ENCODE results near the gene KMT2A.
"Not testable (repeated sequence)": the region's sequence is repeated elsewhere in the genome, so short reads cannot be mapped to it uniquely, and the experiment has no call there.

Gene KMT2A

DNA sequence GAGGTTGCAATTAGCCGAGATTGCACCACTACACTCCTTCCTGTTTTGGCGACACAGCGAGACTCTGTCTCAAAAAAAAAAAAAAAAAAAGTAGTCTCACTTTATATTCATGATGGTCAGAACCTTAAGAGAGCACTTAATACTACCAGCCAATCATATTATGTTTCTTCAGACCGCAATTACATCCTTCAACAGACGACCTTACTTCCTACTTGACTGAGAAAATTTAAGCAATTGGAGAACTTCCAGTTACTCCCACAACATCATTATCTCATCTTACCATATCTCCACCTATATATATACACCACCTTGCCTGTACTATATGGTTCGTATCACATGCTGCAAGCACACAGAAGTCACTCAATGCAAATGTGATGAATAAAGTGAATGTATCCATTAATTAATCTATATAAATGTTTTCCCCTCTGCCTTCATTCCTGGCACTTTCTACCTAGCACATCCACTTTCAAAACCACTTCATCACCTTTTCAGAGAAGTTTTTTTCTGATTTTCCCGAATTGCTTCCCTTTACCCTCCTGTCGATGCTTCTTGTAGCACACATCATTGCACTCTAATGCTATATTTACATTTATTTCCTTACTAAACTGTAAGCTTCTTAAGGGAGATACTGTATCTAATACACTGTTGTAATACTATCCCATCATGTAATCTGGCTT is 21.1 kb upstream of the KMT2A start:
- TF ChIP-seq, protein P1, sequence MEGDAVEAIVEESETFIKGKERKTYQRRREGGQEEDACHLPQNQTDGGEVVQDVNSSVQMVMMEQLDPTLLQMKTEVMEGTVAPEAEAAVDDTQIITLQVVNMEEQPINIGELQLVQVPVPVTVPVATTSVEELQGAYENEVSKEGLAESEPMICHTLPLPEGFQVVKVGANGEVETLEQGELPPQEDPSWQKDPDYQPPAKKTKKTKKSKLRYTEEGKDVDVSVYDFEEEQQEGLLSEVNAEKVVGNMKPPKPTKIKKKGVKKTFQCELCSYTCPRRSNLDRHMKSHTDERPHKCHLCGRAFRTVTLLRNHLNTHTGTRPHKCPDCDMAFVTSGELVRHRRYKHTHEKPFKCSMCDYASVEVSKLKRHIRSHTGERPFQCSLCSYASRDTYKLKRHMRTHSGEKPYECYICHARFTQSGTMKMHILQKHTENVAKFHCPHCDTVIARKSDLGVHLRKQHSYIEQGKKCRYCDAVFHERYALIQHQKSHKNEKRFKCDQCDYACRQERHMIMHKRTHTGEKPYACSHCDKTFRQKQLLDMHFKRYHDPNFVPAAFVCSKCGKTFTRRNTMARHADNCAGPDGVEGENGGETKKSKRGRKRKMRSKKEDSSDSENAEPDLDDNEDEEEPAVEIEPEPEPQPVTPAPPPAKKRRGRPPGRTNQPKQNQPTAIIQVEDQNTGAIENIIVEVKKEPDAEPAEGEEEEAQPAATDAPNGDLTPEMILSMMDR (IDR thresholded peaks at IDR 0.05) = no peak
- Histone ChIP-seq H3K27ac (peak overlapping the region; percentile 51), H3K36me3 (peaks cover 6% of the 10 kb centered on the region), H3K27me3 (no peaks in the 10 kb centered on the region), H3K4me3 (ENCODE audit: low read depth in 1 of 2, low read length in 1 of 2) (no peak overlapping the region), H3K4me1 (ENCODE audit: control insufficient read depth in 1 of 2, insufficient read depth in 1 of 2, low read depth in 1 of 2, low read length in 1 of 2) (peaks cover 6 to 11% of the 10 kb centered on the region in 2 experiments), H3K9me3 (no peaks in the 10 kb centered on the region)

DNA sequence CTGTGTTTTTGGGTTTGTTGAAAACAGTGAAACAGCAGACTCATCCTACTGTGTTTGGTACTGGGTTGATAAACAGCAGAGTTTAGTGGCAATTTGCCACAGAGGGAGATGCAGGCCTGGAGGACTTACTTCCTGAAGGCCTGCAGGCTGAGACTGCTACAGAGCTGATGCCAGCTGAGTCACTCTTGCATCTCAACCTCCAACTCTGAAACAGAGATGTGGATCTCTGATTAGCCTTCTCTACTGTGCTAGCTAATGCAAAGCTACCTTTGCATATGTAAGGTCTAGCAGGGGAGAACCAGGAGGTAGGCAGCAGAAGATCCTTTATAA is 20.6 kb upstream of the KMT2A start:
- TF ChIP-seq, protein P1 (IDR thresholded peaks at IDR 0.05) = no peak
- no peak overlapping the region for H3K4me3 ChIP-seq (ENCODE audit: low read depth in 1 of 2, low read length in 1 of 2)
- H3K4me1 ChIP-seq (ENCODE audit: control insufficient read depth in 1 of 2, insufficient read depth in 1 of 2, low read depth in 1 of 2, low read length in 1 of 2) = peaks cover 6 to 11% of the 10 kb centered on the region in 2 experiments
- no peak overlapping the region for H3K27ac ChIP-seq
- no peaks in the 10 kb centered on the region for H3K9me3 ChIP-seq
- H3K36me3 ChIP-seq = peaks cover 6% of the 10 kb centered on the region
- no peaks in the 10 kb centered on the region for H3K27me3 ChIP-seq

DNA sequence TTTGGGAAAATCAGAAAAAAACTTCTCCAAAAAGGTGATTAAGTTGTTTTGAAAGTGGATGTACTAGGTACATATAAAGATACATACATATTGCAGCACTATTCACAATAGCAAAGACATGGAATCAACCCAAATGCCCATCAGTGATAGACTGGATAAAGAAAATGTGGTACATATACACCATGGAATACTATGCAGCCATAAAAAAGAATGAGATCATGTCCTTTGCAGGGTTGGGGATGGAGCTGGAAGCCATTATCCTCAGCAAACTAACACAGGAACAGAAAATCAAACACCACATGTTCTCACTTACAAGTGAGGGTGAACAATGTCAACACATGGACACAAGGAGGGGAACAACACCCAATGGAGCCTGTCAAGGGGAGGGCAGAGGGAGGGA is 19.4 kb upstream of the KMT2A start:
- H3K4me3 ChIP-seq (ENCODE audit: low read depth in 1 of 2, low read length in 1 of 2); H3K27ac ChIP-seq; H3K27me3 ChIP-seq; H3K9me3 ChIP-seq; H3K36me3 ChIP-seq: not testable (repeated sequence)
- H3K4me1 ChIP-seq (ENCODE audit: control insufficient read depth in 1 of 2, insufficient read depth in 1 of 2, low read depth in 1 of 2, low read length in 1 of 2) = peaks cover 6 to 11% of the 10 kb centered on the region in 2 experiments

DNA sequence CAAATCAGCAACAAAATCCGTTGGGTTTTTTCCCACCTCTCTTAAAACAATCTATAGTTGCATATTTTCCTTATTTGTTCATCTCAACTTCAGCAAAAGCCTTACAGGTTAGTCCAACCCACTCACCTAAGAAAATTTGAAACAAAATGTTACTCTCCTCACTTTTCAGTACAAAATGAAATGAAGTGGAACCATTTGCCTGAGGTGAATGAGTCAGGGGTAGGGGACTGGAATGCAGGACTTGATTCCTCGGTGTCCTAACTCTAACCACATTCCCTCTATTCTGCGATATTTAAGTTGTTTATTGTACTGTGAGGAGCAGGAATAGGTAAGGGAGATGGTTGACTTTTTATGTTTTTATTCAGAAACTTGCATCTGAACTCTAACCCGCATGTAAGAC is 18.5 kb upstream of the KMT2A start:
- TF ChIP-seq, protein P1 (IDR thresholded peaks at IDR 0.05) = no peak

DNA sequence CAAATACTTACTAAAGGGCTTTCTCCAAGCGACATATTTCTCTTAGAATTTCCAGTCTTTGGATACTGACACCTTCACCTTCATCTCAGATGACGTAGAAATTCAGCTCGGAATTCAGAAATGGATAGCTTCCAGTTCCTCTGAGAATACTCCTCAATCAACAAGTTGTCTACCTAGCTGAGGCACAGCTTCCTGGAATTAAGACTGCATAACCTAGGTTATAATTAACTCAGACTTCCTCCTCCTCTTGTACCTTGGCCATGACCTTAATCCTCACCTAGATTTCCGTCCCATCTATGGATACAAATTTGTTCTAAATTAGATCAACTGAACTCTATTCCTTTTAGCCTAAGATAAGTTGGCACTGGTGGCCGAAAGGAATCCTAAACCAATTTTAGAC is 17.5 kb upstream of the KMT2A start:
- peaks cover 2% of the 10 kb centered on the region for H3K36me3 ChIP-seq
- no peak overlapping the region for H3K4me3 ChIP-seq (ENCODE audit: low read depth in 1 of 2, low read length in 1 of 2)
- TF ChIP-seq, protein P1 (IDR thresholded peaks at IDR 0.05) = no peak
- no peak overlapping the region for H3K27ac ChIP-seq
- peaks cover 6 to 11% of the 10 kb centered on the region in 2 experiments for H3K4me1 ChIP-seq (ENCODE audit: control insufficient read depth in 1 of 2, insufficient read depth in 1 of 2, low read depth in 1 of 2, low read length in 1 of 2)
- H3K9me3 ChIP-seq = no peaks in the 10 kb centered on the region
- H3K27me3 ChIP-seq = no peaks in the 10 kb centered on the region

More for the DNA sequence above, 18.5 kb upstream of the KMT2A start:
- Histone ChIP-seq H3K4me3 (ENCODE audit: low read depth in 1 of 2, low read length in 1 of 2) (no peak overlapping the region), H3K27me3 (no peaks in the 10 kb centered on the region), H3K4me1 (ENCODE audit: control insufficient read depth in 1 of 2, insufficient read depth in 1 of 2, low read depth in 1 of 2, low read length in 1 of 2) (peaks cover 6 to 11% of the 10 kb centered on the region in 2 experiments), H3K9me3 (no peaks in the 10 kb centered on the region), H3K27ac (no peak overlapping the region), H3K36me3 (peaks cover 6% of the 10 kb centered on the region)

DNA sequence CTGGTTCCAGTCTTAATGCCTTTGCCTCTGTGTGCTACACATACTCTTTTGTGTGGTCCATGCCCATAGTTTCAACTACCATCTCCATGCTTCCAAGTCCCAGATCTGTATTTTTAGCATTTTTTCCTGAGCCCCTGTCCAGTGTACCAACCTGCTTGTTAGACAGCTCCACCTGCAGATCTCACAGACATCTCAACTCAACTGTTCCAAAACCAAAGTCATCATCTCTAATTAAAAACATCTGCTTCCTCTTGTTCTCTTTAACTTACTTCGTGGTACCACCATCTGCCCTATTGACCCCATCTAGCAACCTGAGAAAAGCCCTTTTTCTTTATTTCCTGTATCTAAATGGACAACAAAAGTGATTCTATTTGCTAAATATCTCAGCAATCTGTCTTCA is 8.6 kb upstream of the KMT2A start:
- Histone ChIP-seq H3K27me3 (peaks cover 34% of the 10 kb centered on the region), H3K4me3 (ENCODE audit: low read depth in 1 of 2, low read length in 1 of 2) (no peak overlapping the region)
- TF ChIP-seq, protein P1 (IDR thresholded peaks at IDR 0.05) = no peak

More for the DNA sequence above, 8.6 kb upstream of the KMT2A start:
- H3K9me3 ChIP-seq = no peaks in the 10 kb centered on the region
- H3K36me3 ChIP-seq = no peaks in the 10 kb centered on the region
- no peaks in the 10 kb centered on the region for H3K4me1 ChIP-seq (ENCODE audit: control insufficient read depth in 1 of 2, insufficient read depth in 1 of 2, low read depth in 1 of 2, low read length in 1 of 2)
- no peak overlapping the region for H3K27ac ChIP-seq

Measured in neutrophil (primary cell).